GM18508 (cell line): ENCODE data around the gene UBQLN1.
A peak's percentile ranks its signal among the peaks of the same experiment; 100 is the strongest.

ENCODE experiments used
- ATAC-seq: cut with Tn5 transposase; IDR thresholded peaks from one replicate; pipeline ENCODE4 v1.9.1; 2021; ENCODE audit warnings: moderate number of reproducible peaks; ENCODE audit not compliant: insufficient read depth, unreplicated experiment

Gene UBQLN1

DNA sequence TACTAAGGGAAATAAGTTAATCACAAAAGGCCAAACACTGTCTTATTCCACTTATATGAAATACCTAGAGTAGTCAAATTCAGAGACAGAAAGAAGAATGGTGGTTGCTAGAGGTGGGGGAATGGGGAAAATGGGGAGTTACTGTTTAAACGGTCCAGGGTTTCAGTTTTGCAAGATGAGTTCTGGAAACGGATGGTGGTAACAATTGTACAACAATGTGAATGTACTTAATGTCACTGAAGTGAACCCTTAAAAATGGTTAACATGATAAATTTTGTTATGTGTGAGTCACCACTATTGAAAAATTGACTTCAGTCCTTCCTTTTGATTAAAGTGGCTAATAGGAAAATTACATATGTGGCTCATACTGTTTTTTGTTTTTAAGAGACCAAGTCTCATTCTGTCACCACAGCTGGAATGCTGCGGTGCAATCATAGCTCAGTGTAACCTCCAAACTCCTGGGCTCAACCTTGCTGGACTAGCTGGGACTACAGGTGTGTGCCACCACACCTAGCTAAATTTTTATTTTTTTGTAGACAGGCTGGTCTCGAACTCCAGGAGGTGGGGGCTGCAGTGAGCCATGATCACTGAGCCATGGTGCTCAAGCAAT lies 8.7 kb downstream of the UBQLN1 start:
- no peak for ATAC-seq

- ATAC-seq: no peak
Measured at GRCh38 chr9:83691492-83691891, 16.3 kb downstream of the UBQLN1 start.

- ATAC-seq: no peak
Measured at GRCh38 chr9:83688921-83689320, 18.8 kb downstream of the UBQLN1 start.

- no peak for ATAC-seq
Measured at GRCh38 chr9:83681490-83681889, 26.3 kb downstream of the UBQLN1 start.

DNA sequence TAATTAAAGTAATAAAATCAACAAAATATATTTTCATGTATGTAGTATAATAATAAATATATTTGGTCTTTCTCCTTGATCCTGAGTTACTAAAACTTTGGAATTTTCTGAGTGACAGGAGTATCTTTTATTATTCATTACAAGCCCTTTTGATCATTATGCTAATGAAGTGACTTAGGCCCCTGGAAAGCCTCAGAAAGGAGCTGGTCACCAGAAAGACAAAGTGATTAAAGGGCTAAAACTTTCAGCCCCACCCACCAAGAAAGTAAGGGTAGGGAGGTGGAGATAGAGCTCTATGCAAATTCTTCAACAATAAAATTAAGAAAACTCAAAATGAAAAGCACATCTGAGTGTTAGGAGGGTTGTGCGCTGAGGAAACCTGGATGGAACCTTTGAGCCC lies 27.5 kb downstream of the UBQLN1 start:
- no peak for ATAC-seq

GRCh38 chr9:83677596-83677995 lies 30.2 kb downstream of the UBQLN1 start:
- no peak for ATAC-seq

GRCh38 chr9:83675466-83675865 lies 32.3 kb downstream of the UBQLN1 start:
- no peak for ATAC-seq

DNA sequence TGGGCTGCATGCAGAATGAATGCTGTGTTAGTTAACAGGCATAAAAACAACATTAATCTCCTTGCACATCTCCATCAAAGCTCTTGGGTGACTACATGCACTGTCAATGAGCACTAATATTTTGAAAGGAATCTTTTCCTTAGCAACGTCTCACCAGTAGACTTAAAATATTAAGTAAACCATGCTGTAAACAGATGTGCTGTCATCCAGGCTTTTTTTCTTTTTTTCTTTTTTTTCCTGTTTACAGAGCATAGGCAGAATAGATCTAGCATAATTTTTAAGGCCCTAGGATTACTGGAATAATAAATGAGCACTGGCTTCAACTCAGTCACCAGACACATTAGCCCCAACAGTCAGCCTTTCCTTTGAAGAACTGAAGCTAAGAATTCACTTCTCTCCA lies 36.3 kb downstream of the UBQLN1 start:
- ATAC-seq: no peak

DNA sequence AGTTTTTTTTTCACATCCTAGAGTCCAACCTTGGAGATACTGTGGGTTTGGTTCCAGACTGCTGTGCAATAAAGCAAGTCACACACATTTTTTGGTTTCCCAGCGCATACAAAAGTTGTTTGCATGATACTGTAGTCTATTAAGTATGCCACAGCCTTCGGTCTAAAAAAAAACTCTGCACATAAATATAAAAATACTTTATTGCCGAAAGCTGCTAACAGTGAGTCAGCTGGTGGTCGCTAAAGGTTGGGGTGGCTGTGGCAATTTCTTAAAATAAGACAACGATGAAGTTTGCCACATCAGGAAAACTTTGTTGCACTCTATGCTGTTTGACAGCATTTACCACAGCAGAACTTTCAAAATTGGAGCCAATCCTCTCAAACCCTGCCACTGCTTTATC lies 37.4 kb downstream of the UBQLN1 start:
- no peak for ATAC-seq

GRCh38 chr9:83669067-83669466 lies 38.7 kb downstream of the UBQLN1 start:
- ATAC-seq: no peak

DNA sequence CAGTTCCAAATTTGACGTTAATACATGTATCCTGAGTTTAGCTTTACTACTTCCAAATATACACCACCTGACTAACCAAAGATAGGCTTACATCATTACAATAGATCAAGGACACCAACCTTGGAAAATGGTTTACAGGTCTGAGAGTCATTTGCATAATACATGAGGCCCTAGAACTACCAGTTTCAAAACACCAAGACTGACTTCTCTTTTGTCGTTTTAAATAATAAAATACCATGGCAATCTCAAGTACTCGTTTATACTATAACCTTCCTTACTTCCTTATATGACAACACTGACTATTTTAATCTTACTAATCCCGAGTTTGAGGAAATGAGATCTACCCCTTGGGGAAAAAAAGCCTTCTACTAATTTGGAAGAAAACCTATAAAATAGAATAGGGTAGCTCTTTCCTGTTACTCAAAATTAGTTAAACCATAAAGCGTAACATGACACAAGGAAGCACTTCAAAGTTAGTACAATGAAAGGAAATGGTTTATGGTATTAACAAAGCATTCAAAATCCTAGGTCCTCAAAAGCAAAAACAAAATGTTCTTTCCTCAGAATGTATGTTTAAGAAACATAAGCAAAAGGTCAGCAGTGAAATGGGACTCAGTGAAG lies 42.1 kb downstream of the UBQLN1 start:
- ATAC-seq: no peak

GRCh38 chr9:83662933-83663332 lies 44.8 kb downstream of the UBQLN1 start:
- ATAC-seq: no peak

DNA sequence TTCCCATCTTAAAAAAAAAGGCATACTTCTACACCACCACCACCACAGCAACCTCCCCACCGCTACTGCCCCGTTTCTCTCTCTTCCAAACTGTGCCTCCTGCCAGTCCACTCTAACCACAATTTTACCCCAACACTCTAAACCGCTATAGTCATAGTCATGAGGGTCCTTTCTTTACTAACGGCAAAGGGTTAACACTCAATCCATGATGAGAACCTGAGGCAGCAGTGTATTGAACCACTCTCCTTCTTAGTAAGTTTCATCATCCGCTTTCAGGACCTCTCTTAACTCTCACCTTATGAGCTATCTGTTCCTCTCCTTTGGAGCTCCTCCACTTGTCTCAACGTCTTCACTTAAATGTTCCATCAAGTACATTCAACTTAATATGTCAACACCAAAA lies 50.8 kb downstream of the UBQLN1 start:
- no peak for ATAC-seq

DNA sequence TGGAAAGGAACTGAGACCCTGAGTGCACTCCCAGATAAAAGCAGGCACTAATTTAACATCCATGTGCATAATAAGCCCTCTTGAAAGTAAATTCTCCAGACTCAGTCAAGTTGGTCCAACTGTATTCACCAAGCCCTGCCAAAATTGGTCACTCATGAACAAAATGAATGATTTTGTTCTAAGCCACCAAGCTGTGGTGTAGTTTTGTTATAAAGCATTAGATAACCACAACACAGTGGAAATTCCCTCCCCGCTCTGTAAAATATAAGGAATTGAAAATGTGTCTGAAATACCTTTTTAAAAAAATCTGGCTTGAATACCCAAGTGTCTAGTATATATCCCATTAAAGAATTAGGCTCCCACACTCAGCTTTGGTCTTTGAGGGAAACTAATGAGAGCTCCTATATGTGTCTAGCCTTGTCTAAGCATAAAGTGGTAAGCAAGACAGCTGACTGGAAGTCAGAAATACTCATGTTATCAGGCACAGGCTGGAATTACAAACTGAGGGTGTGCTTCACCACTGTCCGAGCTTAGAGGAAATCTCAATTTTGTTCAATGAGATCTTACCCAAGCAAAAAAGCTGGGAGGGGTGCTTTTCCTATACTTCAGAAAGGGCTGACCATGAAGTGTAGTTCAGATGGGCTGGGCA lies 51.6 kb downstream of the UBQLN1 start:
- peak; percentile 65 for ATAC-seq

DNA sequence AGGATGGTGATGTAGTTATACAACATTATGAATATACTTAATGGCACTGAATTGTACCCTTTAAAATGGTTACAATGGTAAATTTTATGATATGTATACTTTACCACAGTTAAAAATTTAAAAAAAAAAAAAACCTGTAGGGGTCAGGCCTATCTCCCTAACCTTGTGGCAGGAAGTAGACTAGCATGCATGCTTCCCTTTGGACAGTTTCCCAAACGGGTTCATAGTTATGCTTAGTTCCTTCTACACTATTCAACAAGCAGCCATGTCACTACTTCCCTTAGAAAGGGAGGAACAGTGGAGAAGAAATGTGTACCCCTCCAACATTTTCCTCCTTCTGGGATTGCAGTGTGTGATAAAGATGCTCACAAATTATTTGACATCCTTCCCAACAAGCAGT lies 52.3 kb downstream of the UBQLN1 start:
- no peak for ATAC-seq

- ATAC-seq: no peak
Measured at GRCh38 chr9:83652433-83652832, 55.3 kb downstream of the UBQLN1 start.

- ATAC-seq: no peak
Measured at GRCh38 chr9:83651558-83651957, 56.2 kb downstream of the UBQLN1 start.

DNA sequence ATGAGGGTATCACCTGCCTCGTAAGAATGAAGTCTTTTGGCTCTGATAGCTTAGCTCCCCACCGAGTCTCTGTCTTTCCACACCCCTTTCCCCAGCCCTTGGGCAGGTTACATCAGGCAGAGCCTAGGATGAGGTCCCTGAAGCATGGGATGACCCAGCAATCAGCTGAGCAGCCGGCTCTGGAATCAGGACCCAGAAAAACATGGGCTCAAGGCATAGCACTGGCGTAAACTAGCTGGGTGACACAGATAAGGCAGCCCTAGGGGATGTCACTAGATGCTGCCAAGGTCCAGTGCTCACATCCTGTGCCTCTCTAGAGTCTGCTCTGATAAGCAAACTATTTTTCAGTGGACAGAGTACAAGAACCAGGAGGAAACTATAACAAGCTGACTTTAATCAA lies 58.2 kb downstream of the UBQLN1 start:
- ATAC-seq: no peak

DNA sequence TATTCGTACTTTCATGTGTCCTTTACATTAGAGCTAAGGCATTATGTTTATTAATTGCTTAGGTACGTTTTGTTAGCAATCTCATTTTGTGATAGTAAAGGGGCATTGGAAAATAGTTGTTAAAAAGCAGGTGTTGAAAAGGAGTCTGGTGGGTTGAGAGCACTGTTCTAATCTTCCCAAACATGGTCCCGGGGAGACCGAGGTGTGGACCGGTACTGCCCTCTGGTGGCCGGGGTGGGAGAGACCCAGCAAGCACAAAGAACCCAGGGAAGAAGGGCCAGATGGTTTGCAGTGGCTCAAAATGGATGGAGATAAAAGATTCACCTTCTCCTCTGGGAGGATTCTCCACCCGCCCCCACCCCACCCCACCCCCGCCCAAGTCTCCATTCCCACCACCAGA lies 58.7 kb downstream of the UBQLN1 start:
- ATAC-seq: no peak

GRCh38 chr9:83646500-83647239 lies 61.1 kb downstream of the UBQLN1 start:
- ATAC-seq: no peak

- no peak for ATAC-seq
Measured at GRCh38 chr9:83642793-83643192, 65.0 kb downstream of the UBQLN1 start.
